ENCODE data around the gene SLC25A24.
"Not testable (repeated sequence)": the region's sequence is repeated elsewhere in the genome, so short reads cannot be mapped to it uniquely, and the experiment has no call there.

DNA sequence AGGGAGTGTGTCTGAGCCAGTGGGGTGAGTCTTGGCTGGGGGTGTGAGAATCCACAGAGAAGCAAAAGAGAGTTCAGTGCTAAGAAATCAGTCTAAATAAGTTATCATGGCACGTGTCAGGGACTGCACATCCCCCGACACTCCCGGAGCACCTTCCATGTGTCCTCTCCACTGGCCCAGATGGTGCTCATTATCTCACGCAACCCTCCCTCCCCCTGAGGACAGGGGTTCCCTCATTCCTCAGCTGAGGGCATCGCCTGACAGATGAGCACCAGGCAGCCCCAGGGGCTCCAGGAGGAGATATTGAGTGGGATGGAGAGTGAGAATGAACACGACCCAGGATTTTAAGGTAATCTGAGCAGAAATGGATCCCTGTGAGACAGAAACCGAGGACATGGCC is 27.6 kb upstream of the SLC25A24 start:
- TF ChIP-seq, protein P1, sequence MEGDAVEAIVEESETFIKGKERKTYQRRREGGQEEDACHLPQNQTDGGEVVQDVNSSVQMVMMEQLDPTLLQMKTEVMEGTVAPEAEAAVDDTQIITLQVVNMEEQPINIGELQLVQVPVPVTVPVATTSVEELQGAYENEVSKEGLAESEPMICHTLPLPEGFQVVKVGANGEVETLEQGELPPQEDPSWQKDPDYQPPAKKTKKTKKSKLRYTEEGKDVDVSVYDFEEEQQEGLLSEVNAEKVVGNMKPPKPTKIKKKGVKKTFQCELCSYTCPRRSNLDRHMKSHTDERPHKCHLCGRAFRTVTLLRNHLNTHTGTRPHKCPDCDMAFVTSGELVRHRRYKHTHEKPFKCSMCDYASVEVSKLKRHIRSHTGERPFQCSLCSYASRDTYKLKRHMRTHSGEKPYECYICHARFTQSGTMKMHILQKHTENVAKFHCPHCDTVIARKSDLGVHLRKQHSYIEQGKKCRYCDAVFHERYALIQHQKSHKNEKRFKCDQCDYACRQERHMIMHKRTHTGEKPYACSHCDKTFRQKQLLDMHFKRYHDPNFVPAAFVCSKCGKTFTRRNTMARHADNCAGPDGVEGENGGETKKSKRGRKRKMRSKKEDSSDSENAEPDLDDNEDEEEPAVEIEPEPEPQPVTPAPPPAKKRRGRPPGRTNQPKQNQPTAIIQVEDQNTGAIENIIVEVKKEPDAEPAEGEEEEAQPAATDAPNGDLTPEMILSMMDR (IDR thresholded peaks at IDR 0.05; ENCODE audit: low read length) = not testable (repeated sequence)
- not testable (repeated sequence) for TF ChIP-seq EZH2 (IDR thresholded peaks at IDR 0.05; ENCODE audit: borderline replicate concordance, low read length)

Measured in OCI-LY1 (cell line).